ENCODE results near the gene SRRM5. TPM values are rescaled to one million over a fixed set of nuclear protein-coding genes. Genes with fewer than 3 reads are reported as not detected.

Gene SRRM5
- total and polyA plus RNA-seq, 2 of the 13 experiments (the other 11 are each of a cell fraction or from before 2014, with no cell fraction given): 0.11 to 0.16 TPM

GRCh38 chr19:43619262-43620060, 7.6 kb downstream of the SRRM5 start, which contains the start of gene ZNF428 (continued):
- TF ChIP-seq AHDC1 (CRISPR knock-in tag; IDR thresholded peaks at IDR 0.05; ENCODE audit: borderline replicate concordance) (no peak; the same call in none of the 2 replicates), ZNF30 (CRISPR knock-in tag; IDR thresholded peaks at IDR 0.05) (peak; percentile 52; the same call in 1 of the 2 replicates), ZNF816 (CRISPR knock-in tag; IDR thresholded peaks at IDR 0.05; ENCODE audit: borderline replicate concordance) (peak; percentile 80; the same call in 1 of the 2 replicates), CENPT (CRISPR knock-in tag; IDR thresholded peaks at IDR 0.05; ENCODE audit: low read depth) (no peak; the same call in 1 of the 2 replicates), ZNF770 (CRISPR knock-in tag; IDR thresholded peaks at IDR 0.05) (peak; percentile 65), ZNF564 (CRISPR knock-in tag; IDR thresholded peaks at IDR 0.05) (peak; percentile 96), ZNF772 (CRISPR knock-in tag; IDR thresholded peaks at IDR 0.05) (peak; percentile 59), SOX5 (CRISPR knock-in tag; IDR thresholded peaks at IDR 0.05; ENCODE audit: borderline replicate concordance) (no peak), ZBTB49 (CRISPR knock-in tag; IDR thresholded peaks at IDR 0.05; ENCODE audit: borderline replicate concordance) (no peak), RAD21 (CRISPR knock-in tag; IDR thresholded peaks at IDR 0.05) (peak; percentile 37; the same call in 1 of the 2 replicates), MBNL3 (CRISPR knock-in tag; conservative IDR thresholded peaks at IDR 0.05) (no peak), SAP130 (CRISPR knock-in tag; IDR thresholded peaks at IDR 0.05; ENCODE audit: low read depth) (peak; percentile 76), ZFP1 (CRISPR knock-in tag; IDR thresholded peaks at IDR 0.05) (no peak), DMTF1 (CRISPR knock-in tag; IDR thresholded peaks at IDR 0.05) (no peak), ZNF432 (CRISPR knock-in tag; IDR thresholded peaks at IDR 0.05; ENCODE audit: borderline replicate concordance) (no peak), ZFP36L1 (CRISPR knock-in tag; IDR thresholded peaks at IDR 0.05) (peak; percentile 42; the same call in 1 of the 2 replicates)

Data from HepG2 (cell line).